Endometrium (tissue), 2 donors: ENCODE measurements around the gene ABCG4.
"Not testable (repeated sequence)": the region's sequence is repeated elsewhere in the genome, so short reads cannot be mapped to it uniquely, and the experiment has no call there.

ENCODE experiments used
- FAIRE-seq: peaks from 2 replicates; lab custom pipeline; 2012; peaks lifted over from hg19 to GRCh38; lab: Jason Lieb, UNC
- donor health status: control.
- donor health status: control.

Gene ABCG4

GRCh38 chr11:119154178-119154577, 5.3 kb downstream of the ABCG4 start:
- FAIRE-seq: no peak

GRCh38 chr11:119155733-119156492, 7.1 kb downstream of the ABCG4 start:
- FAIRE-seq: no peak

GRCh38 chr11:119156496-119156895, 7.6 kb downstream of the ABCG4 start:
- FAIRE-seq: no peak

- FAIRE-seq: no peak
Observed at GRCh38 chr11:119157063-119157462, 8.2 kb downstream of the ABCG4 start.

GRCh38 chr11:119158467-119158866, 9.6 kb downstream of the ABCG4 start:
- FAIRE-seq: no peak

GRCh38 chr11:119160151-119160550, 11.3 kb downstream of the ABCG4 start:
- FAIRE-seq: no peak

GRCh38 chr11:119161871-119162270, 13.0 kb downstream of the ABCG4 start:
- FAIRE-seq: no peak

- no peak for FAIRE-seq
Observed at GRCh38 chr11:119166368-119167076, 17.7 kb downstream of the ABCG4 start.

- not testable (repeated sequence) for FAIRE-seq
Observed at GRCh38 chr11:119167077-119167458, 18.2 kb downstream of the ABCG4 start.

- no peak for FAIRE-seq
Observed at GRCh38 chr11:119167933-119168332, 19.1 kb downstream of the ABCG4 start.

- no peak for FAIRE-seq
Observed at GRCh38 chr11:119168471-119169281, 19.8 kb downstream of the ABCG4 start, which contains the start of gene NLRX1. Gene NLRX1 (plus strand): TSS chr11:119168725. CDS start chr11:119171404, 2,679 bp downstream.

GRCh38 chr11:119169282-119169719, 20.4 kb downstream of the ABCG4 start:
- FAIRE-seq: no peak

GRCh38 chr11:119172513-119172912, 23.7 kb downstream of the ABCG4 start:
- no peak for FAIRE-seq

GRCh38 chr11:119173453-119173852, 24.6 kb downstream of the ABCG4 start:
- no peak for FAIRE-seq

GRCh38 chr11:119175493-119176077, 26.7 kb downstream of the ABCG4 start:
- no peak for FAIRE-seq

- no peak for FAIRE-seq
Observed at GRCh38 chr11:119178166-119178680, 29.4 kb downstream of the ABCG4 start.

GRCh38 chr11:119179342-119179741, 30.5 kb downstream of the ABCG4 start:
- FAIRE-seq: no peak

GRCh38 chr11:119179983-119180382, 31.1 kb downstream of the ABCG4 start:
- FAIRE-seq: no peak

- FAIRE-seq: no peak
Observed at GRCh38 chr11:119180729-119181676, 32.2 kb downstream of the ABCG4 start.

- no peak for FAIRE-seq
Observed at GRCh38 chr11:119181677-119182412, 33.0 kb downstream of the ABCG4 start.
